GM12892 (cell line): Measurements from ENCODE around the gene BCDIN3D.

Experiments used
- POLR2A ChIP-seq: IDR thresholded peaks from 2 replicates; pipeline ENCODE4 v1.6.1; 2011; ENCODE audit warnings: low read depth, low read length, control low read depth
- TAF1 ChIP-seq: IDR thresholded peaks from 2 replicates; pipeline ENCODE4 v1.6.1; 2011; ENCODE audit warnings: low read depth, mild to moderate bottlenecking, control low read depth, low read length, borderline replicate concordance

DNA sequence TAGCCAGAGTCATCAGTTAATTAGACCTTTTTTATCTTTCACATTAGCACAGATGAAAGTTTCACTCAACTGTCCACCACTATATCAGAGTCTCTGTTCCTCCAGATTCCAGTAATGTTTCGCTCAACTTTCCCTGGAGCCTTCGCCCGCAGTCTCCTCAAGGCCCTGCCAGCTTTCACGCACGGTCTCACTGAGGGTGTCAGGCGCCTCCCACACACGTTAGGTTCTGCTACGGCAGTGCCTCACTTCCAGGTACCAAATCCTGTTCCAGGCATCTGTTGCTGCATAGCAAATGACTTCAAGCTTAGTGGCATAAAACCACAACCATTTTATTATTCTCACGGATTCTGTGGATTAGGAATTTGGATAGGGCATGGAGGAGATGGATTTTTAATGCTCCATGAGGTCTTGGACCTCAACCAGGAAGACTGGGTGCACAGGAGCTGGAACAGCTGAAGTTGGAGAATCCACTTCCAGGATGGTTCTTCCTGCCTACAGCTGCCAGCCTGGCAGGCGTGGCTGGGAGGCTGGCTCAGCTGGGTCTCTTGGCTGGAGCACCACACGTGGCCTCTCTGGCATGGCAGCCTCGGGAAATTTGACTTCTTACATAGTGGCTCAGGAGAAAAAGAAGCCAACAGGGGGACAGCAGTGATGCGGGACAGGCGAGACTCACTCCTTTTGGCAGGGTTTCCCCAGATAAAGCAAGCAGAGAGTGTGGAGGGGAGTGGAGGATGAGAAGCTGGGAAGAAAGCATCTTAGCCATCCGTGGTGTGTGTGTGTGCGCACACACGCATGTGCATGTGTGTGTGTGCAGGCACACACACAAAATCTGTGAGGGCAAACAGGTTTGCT is 21.3 kb upstream of the BCDIN3D start:
- TF ChIP-seq POLR2A (no peak), TAF1 (no peak)
